KOPT-K1 (cell line): ENCODE results near the gene PAM.

Source experiments
- H3K27ac ChIP-seq: fragments of 200-600 bp; sonication (generic); 2 replicates; pipeline ENCODE4 v1.5.1; 2016; ENCODE audit warnings: antibody characterized with exemption, mild to moderate bottlenecking, low read depth, low read length; ENCODE audit not compliant: poor library complexity, severe bottlenecking
- H3K36me3 ChIP-seq: fragments of 200-600 bp; sonication (generic); 2 replicates; pipeline ENCODE4 v1.5.1; 2017; ENCODE audit warnings: antibody characterized with exemption, mild to moderate bottlenecking, low read length, moderate library complexity; ENCODE audit not compliant: insufficient read depth
- H3K9me3 ChIP-seq: fragments of 200-600 bp; sonication (generic); 2 replicates; pipeline ENCODE4 v1.5.1; 2017; ENCODE audit warnings: antibody characterized with exemption, low read length, mild to moderate bottlenecking; ENCODE audit not compliant: insufficient read depth, poor library complexity, severe bottlenecking

The PAM gene

DNA sequence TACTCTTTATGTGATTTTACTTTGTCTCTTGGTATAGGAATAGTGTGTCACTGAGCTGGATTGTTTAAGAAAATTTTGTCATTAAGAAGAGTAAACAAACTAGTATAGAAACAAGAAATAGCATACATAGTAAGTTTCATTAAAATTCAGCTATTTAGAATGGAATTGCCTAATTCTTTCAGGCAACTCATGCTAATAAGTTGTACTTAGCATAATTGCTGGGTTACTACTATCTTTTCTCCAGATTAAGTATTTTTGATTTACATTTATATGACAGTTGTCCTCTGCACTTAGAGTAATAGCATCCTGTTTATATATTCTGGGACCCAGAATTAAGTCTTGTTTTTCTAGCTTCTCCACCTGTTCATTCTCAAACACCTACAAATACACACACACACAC, 85.9 kb downstream of the PAM start:
- Histone ChIP-seq H3K27ac (no peak overlapping the region), H3K36me3 (no peaks in the 10 kb centered on the region), H3K9me3 (no peaks in the 10 kb centered on the region)

DNA sequence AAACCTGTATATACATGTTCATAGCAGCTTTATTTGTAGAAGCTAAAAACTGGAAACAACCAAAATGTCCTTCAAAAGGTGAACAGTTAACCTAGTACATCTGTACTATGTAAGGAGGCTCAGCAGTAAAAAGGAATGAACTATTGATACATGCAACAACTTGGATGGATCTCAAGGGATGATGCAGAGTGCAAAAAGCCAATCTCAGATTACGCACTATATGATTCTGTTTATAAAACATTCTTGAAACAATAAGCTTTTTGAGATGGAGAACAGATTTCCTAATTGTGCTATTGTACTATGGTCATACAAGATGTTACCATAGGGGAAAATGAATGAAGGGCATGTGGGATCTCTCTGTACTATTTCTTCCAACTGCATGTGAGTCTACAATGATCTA, 88.9 kb downstream of the PAM start:
- Histone ChIP-seq H3K27ac (no peak overlapping the region), H3K36me3 (no peaks in the 10 kb centered on the region), H3K9me3 (no peaks in the 10 kb centered on the region)

DNA sequence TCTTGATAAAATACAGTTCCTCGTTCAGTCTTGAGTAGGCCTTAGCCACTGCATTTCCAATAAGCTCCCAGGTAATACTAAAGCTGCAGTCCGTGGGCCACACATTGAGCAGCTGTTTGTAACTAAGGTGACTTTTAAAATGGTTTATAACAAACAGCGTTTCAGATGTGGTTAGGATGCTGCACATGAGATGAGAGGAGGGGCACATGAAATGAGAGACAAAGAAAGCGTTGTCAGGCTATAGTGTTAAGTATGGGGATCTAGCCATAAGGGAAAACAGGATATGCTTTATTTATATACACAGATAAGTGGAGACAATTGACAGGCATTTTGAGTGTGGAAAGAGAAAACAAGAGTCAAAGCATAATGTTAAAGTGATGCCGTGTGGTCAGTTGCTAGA, 89.9 kb downstream of the PAM start:
- Histone ChIP-seq H3K9me3 (no peaks in the 10 kb centered on the region), H3K27ac (no peak overlapping the region), H3K36me3 (no peaks in the 10 kb centered on the region)

- H3K36me3 ChIP-seq, result no peaks in the 10 kb centered on the region
- H3K27ac ChIP-seq, result no peak overlapping the region
- H3K9me3 ChIP-seq, result no peaks in the 10 kb centered on the region
Measured at GRCh38 chr5:102850503-102850902, 95.4 kb downstream of the PAM start.

GRCh38 chr5:102853680-102854079, 98.6 kb downstream of the PAM start:
- Histone ChIP-seq H3K27ac (no peak overlapping the region), H3K9me3 (no peaks in the 10 kb centered on the region), H3K36me3 (no peaks in the 10 kb centered on the region)

- Histone ChIP-seq H3K9me3 (no peaks in the 10 kb centered on the region), H3K36me3 (no peaks in the 10 kb centered on the region), H3K27ac (no peak overlapping the region)
Measured at GRCh38 chr5:102855681-102856388, 100.7 kb downstream of the PAM start.

DNA sequence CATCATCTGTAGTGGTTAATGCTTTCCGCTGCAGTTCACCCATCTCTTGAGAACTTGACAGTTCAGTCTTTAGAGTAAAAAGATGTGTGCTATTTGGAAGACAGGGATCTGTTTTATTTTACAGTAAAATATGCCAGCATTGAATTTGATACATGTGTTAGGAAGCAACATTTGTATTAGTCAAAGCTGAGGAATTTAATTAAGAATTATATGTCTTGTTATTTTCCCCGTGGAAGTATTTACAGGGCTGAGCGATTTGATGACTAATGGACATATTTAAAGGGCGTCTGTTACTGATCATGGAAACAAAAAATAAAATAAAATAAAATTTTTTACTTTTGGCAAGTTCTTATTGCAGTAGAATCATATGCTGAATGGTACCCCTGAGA, 101.3 kb downstream of the PAM start:
- Histone ChIP-seq H3K9me3 (no peaks in the 10 kb centered on the region), H3K36me3 (no peaks in the 10 kb centered on the region), H3K27ac (no peak overlapping the region)

DNA sequence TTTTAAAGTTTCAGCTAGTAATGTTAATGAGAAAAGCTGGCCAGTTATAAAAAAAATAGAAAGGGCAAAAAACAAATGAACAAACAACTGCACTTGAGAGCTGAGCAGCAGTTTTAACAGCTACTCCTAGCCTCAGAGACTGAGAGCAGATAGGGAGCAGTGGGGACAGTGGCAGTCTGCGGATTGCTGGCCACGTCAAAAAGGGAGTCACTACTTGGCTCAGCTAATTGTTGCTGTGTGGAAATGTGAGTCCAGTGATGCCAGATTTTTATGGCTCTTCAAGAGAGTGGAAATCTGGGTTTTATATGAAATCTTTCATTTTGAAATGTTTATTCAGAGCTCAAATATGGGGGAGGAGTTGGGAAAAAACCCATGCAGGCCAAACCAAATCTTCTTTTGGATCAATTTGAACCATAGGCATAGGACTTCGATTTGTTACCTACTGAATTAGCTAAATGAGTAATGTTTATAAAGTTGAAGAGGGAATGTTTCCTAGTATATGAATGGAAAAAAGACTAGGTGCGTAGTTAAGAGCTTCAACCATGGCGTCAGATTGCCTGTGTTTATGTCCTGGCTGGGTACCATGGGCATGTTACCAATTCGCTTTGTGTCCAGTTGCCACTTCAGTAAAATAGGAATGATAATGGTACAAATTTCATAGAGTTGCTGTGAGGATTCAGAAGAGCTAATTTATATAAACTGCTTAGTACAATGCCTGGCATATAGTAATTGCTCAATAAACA, 102.1 kb downstream of the PAM start:
- Histone ChIP-seq H3K36me3 (no peaks in the 10 kb centered on the region), H3K27ac (no peak overlapping the region), H3K9me3 (no peaks in the 10 kb centered on the region)

- no peaks in the 10 kb centered on the region for H3K9me3 ChIP-seq
- H3K27ac ChIP-seq, result no peak overlapping the region
- H3K36me3 ChIP-seq, result no peaks in the 10 kb centered on the region
Measured at GRCh38 chr5:102858221-102858620, 103.1 kb downstream of the PAM start.

DNA sequence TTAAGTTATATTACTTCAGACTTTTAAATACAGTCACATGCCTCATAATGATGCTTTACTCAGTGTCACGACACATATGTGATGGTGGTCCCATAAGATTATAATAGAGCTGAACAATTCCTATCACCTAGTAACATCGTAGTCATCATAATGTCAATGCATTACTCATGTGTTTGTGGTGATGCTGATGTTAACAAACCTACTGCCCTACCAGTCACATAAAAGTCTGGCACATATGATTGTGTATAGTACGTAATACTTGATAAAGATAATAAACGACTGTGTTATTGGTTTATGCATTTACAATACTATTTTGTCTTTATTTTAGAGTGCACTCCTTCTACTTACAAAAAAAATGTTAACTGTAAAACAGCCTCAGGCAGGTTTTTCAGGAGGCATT, 103.7 kb downstream of the PAM start:
- H3K36me3 ChIP-seq, result no peaks in the 10 kb centered on the region
- H3K9me3 ChIP-seq, result no peaks in the 10 kb centered on the region
- H3K27ac ChIP-seq, result no peak overlapping the region

- Histone ChIP-seq H3K36me3 (no peaks in the 10 kb centered on the region), H3K27ac (no peak overlapping the region), H3K9me3 (no peaks in the 10 kb centered on the region)
Measured at GRCh38 chr5:102860035-102860434, 104.9 kb downstream of the PAM start.

- Histone ChIP-seq H3K9me3 (no peaks in the 10 kb centered on the region), H3K27ac (no peak overlapping the region), H3K36me3 (no peaks in the 10 kb centered on the region)
Measured at GRCh38 chr5:102863058-102863457, 108.0 kb downstream of the PAM start.

GRCh38 chr5:102863764-102864560, 108.9 kb downstream of the PAM start:
- Histone ChIP-seq H3K27ac (no peak overlapping the region), H3K9me3 (no peaks in the 10 kb centered on the region), H3K36me3 (no peaks in the 10 kb centered on the region)

GRCh38 chr5:102865171-102865509, 110.0 kb downstream of the PAM start:
- H3K9me3 ChIP-seq, result no peaks in the 10 kb centered on the region
- no peak overlapping the region for H3K27ac ChIP-seq
- no peaks in the 10 kb centered on the region for H3K36me3 ChIP-seq

GRCh38 chr5:102865510-102866236, 110.6 kb downstream of the PAM start:
- Histone ChIP-seq H3K27ac (no peak overlapping the region), H3K9me3 (no peaks in the 10 kb centered on the region), H3K36me3 (no peaks in the 10 kb centered on the region)
